KMS-11 (cell line): ENCODE results near the gene HOXA3.

Experiments used
- H2AFZ ChIP-seq: fragments of 200-600 bp; sonication (generic); 2 replicates; pipeline ENCODE4 v1.6.1; 2016; ENCODE audit warnings: antibody characterized with exemption, mixed run types, low read depth
- H3K27ac ChIP-seq: fragments of 200-600 bp; sonication (generic); 2 replicates; pipeline ENCODE4 v1.6.1; 2016; ENCODE audit warnings: mild to moderate bottlenecking, mixed run types
- H3K27me3 ChIP-seq: fragments of 200-600 bp; sonication (generic); 2 replicates; pipeline ENCODE4 v1.6.1; 2017; ENCODE audit warnings: mild to moderate bottlenecking, low read depth, mixed run types, moderate library complexity; ENCODE audit not compliant: insufficient read depth
- H3K36me3 ChIP-seq: fragments of 200-600 bp; sonication (generic); 2 replicates; pipeline ENCODE4 v1.6.1; 2017; ENCODE audit warnings: mild to moderate bottlenecking, mixed run types; ENCODE audit not compliant: insufficient read depth
- H3K4me1 ChIP-seq: fragments of 200-600 bp; sonication (generic); 2 replicates; pipeline ENCODE4 v1.6.1; 2016; ENCODE audit warnings: mild to moderate bottlenecking, low read depth, mixed run types; ENCODE audit not compliant: poor library complexity, severe bottlenecking
- H3K4me2 ChIP-seq: fragments of 200-600 bp; sonication (generic); 2 replicates; pipeline ENCODE4 v1.7.0; 2016; ENCODE audit warnings: mild to moderate bottlenecking, mixed run types
- H3K4me3 ChIP-seq: fragments of 200-600 bp; sonication (generic); IDR thresholded peaks from 2 replicates; pipeline ENCODE4 v1.6.1; 2017; ENCODE audit warnings: low read depth, low read length, mixed read lengths; ENCODE audit not compliant: insufficient read depth
- H3K79me2 ChIP-seq: fragments of 200-600 bp; sonication (generic); 2 replicates; pipeline ENCODE4 v1.6.1; 2016; ENCODE audit warnings: low read depth, mixed run types; ENCODE audit not compliant: insufficient read depth
- H3K9ac ChIP-seq: fragments of 200-600 bp; sonication (generic); 2 replicates; pipeline ENCODE4 v1.6.1; 2016; ENCODE audit warnings: mild to moderate bottlenecking, mixed run types
- H4K20me1 ChIP-seq: fragments of 200-600 bp; sonication (generic); 2 replicates; pipeline ENCODE4 v1.6.1; 2016; ENCODE audit warnings: mild to moderate bottlenecking, mixed run types; ENCODE audit not compliant: insufficient read depth
- TF ChIP-seq, protein P1 (sequence below): fragments of 200-600 bp; sonication (generic); conservative IDR thresholded peaks from 2 replicates; pipeline ENCODE4 v1.6.1; 2017; ENCODE audit warnings: low read depth, mild to moderate bottlenecking, antibody characterized with exemption, low read length, moderate library complexity, mixed read lengths

HOXA3 gene

DNA sequence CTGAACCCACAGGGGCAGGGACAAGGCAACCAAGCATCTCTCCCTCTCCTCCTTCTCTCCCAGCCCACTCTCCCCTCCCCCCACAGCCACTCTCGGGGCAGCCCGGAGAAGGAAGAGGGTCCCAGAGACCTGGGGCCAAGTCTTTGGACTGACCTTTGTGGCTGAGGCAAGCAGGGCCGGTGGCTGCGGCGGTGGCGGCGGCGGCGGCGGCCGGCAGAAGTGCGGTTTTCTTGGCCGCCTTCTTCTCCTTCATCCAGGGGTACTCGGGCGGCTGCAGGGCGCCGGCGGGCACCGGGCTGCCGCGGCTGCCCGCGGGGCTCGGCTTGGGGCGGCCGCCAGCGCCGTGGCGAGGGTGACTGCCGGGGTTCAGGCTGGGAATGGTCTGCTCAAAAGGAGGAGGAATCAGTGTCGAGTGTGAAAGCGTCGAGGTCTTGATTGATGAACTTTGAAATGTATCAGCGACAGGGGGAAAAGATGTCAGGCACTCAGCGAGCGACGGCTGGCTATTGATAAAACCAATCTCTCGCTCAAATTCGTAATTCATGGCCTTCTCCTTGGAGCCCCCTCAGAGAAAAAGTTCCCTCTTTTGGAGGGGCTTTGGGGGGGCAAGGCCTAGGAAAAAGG, 50.3 kb downstream of the HOXA3 start:
- TF ChIP-seq, protein P1, sequence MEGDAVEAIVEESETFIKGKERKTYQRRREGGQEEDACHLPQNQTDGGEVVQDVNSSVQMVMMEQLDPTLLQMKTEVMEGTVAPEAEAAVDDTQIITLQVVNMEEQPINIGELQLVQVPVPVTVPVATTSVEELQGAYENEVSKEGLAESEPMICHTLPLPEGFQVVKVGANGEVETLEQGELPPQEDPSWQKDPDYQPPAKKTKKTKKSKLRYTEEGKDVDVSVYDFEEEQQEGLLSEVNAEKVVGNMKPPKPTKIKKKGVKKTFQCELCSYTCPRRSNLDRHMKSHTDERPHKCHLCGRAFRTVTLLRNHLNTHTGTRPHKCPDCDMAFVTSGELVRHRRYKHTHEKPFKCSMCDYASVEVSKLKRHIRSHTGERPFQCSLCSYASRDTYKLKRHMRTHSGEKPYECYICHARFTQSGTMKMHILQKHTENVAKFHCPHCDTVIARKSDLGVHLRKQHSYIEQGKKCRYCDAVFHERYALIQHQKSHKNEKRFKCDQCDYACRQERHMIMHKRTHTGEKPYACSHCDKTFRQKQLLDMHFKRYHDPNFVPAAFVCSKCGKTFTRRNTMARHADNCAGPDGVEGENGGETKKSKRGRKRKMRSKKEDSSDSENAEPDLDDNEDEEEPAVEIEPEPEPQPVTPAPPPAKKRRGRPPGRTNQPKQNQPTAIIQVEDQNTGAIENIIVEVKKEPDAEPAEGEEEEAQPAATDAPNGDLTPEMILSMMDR = no peak
- Histone ChIP-seq H3K36me3 (no peaks in the 10 kb centered on the region), H4K20me1 (no peaks in the 10 kb centered on the region; the same call in 1 of the 2 replicates), H2AFZ (no peak overlapping the region), H3K9ac (no peak overlapping the region), H3K79me2 (peaks cover 13% of the 10 kb centered on the region), H3K27ac (no peak overlapping the region), H3K27me3 (no peaks in the 10 kb centered on the region), H3K4me2 (no peak overlapping the region), H3K4me3 (no peak overlapping the region), H3K4me1 (peaks cover 7% of the 10 kb centered on the region)

DNA sequence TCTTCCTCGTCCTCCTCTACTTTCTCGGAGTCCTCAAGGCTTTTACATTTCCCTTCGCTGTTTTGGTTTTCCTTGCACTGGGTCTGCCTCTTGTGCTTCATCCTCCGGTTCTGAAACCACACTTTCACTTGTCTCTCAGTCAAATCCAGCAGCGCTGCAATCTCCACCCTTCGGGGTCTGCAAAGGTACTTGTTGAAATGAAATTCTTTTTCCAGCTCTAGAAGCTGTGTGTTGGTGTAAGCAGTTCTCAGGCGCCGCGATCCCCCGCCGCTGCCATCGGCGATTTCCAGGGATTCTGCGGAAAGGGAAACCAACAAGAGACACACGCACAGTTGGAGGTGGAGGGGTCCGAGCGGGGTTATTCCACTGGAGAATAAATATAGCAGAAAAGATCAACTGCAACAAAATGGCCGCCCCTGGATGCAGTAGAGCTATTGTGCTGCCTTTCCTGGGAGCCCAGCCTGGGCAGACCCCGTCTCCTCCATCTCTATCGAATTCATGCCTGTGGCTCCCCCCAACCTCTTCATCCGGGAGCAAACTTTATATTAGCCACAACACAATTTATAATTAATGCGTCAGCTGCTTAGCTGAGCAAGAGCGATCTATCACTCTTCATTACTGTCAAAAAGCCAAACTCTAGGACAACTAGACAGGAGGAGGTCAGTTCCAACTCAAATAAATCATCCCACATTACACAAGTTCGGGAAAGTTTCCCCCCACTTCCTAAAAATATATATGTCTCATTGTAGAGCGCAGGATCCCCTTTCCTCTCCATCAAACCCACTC, 51.0 kb downstream of the HOXA3 start:
- Histone ChIP-seq H2AFZ (no peak overlapping the region), H3K27me3 (no peaks in the 10 kb centered on the region), H3K79me2 (peaks cover 16% of the 10 kb centered on the region), H3K27ac (no peak overlapping the region), H3K4me2 (no peak overlapping the region), H3K36me3 (no peaks in the 10 kb centered on the region), H4K20me1 (no peaks in the 10 kb centered on the region; the same call in 1 of the 2 replicates), H3K4me3 (no peak overlapping the region), H3K9ac (no peak overlapping the region), H3K4me1 (peaks cover 7% of the 10 kb centered on the region)
- TF ChIP-seq, protein P1 = no peak

DNA sequence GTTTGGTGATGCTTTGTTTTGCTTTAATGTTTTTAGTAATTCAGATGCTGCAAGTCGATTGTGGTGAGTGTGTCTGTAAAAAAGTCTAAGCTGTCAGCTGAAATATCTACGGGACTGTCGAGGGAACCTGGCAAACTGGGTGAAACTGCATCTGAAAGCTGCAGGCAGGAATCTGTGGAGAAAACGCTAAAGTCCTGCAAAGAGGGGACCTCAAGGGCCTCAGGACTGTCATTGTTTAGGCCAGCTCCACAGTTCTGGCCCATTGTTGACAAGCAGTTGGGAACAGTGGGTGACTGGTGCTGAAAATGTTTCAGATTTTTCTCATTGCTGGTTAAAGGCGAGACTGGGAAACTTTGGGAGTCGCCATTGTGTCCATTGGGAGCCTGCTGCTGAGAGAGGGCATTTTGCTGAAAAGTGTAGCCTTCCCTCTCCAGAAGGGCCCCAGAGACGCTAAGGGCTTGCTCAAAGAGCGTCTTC, 51.7 kb downstream of the HOXA3 start:
- H2AFZ ChIP-seq = no peak overlapping the region
- no peak overlapping the region for H3K27ac ChIP-seq
- no peak overlapping the region for H3K9ac ChIP-seq
- H3K4me2 ChIP-seq = no peak overlapping the region
- no peaks in the 10 kb centered on the region for H3K36me3 ChIP-seq
- H3K27me3 ChIP-seq = no peaks in the 10 kb centered on the region
- H3K79me2 ChIP-seq = peaks cover 16% of the 10 kb centered on the region
- TF ChIP-seq, protein P1 = no peak
- peaks cover 7% of the 10 kb centered on the region for H3K4me1 ChIP-seq
- H3K4me3 ChIP-seq = no peak overlapping the region
- no peaks in the 10 kb centered on the region; the same call in 1 of the 2 replicates for H4K20me1 ChIP-seq

DNA sequence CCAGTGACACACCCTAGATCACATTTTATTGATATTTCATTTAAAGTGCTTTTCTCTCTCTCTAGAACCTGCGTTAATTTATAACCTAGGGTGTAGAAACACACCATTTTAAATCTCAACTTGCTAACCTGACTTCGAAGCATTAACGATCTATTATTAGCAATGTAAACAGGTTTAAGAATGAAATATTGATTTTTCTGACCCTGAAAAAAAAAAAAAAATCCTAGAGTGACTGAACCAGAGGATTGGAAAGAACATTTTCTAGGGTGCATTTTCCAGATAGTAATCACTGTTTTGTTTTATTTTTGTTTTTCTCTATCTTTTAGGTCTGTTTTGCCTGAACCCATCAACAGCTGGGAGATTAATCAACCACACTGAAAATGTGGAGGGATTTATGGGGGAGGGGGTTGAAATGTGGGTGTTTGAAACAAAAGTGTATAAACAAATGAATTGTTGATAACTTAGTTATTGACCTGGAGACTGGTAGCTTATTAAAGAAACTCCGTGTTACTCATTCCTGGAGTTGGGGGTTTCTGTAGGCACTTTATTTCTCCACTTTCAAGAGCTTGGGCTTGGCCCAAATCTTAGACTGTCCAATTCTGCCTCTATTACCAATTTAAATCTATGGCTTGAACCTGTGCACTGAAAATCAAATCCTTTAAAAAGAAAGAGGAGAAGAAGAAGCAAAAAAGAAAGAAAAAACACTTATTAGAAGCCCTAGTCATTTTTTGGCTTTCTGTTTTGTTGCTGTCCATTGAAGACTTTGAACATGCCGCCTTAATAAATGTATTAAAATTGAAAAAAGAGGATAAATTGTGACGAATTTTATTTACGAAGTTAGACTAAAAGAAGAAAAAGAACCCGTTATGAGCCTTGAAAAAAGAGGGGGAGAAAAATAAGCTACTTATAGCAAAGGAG, 52.7 kb downstream of the HOXA3 start:
- Histone ChIP-seq H4K20me1 (no peaks in the 10 kb centered on the region; the same call in 1 of the 2 replicates), H3K4me3 (no peak overlapping the region), H3K27ac (no peak overlapping the region), H3K4me1 (peaks cover 7% of the 10 kb centered on the region), H3K9ac (no peak overlapping the region), H3K79me2 (peaks cover 16% of the 10 kb centered on the region), H3K27me3 (no peaks in the 10 kb centered on the region), H3K4me2 (no peak overlapping the region), H3K36me3 (no peaks in the 10 kb centered on the region), H2AFZ (no peak overlapping the region)
- TF ChIP-seq, protein P1 = no peak
